ENCODE data around the gene CDK18.

CDK18 gene

GRCh38 chr1:205546541-205546940 lies 42.1 kb downstream of the CDK18 start:
- DNase-seq = peak in 1 of 42 donors; percentile 3

GRCh38 chr1:205547936-205548827 lies 43.7 kb downstream of the CDK18 start:
- intact Hi-C loops (cut with DNase I) = no loop called here
- peak in 4 of 42 donors; percentile 6 to 59 (median 26) for DNase-seq

More at GRCh38 chr1:205546541-205546940, 42.1 kb downstream of the CDK18 start:
- intact Hi-C loops (cut with DNase I) = no loop called here

- intact Hi-C loops (cut with DNase I) = no loop called here
- DNase-seq = no peak
Measured at GRCh38 chr1:205554026-205554811, 49.8 kb downstream of the CDK18 start.

- intact Hi-C loops (cut with DNase I) = no loop called here
- DNase-seq = no peak
Measured at GRCh38 chr1:205561501-205562203, 57.2 kb downstream of the CDK18 start.

- intact Hi-C loops (cut with DNase I) = no loop called here
- DNase-seq = peak in 5 of 42 donors; percentile 0 to 10 (median 5)
Measured at GRCh38 chr1:205563927-205564441, 59.5 kb downstream of the CDK18 start.

GRCh38 chr1:205565799-205566198 lies 61.3 kb downstream of the CDK18 start:
- intact Hi-C loops (cut with DNase I) = no loop called here
- DNase-seq = peak in 1 of 42 donors; percentile 12

- intact Hi-C loops (cut with DNase I) = no loop called here
- DNase-seq = peak in 4 of 42 donors; percentile 9 to 37 (median 26)
Measured at GRCh38 chr1:205567716-205568115, 63.2 kb downstream of the CDK18 start.

- intact Hi-C loops (cut with DNase I) = no loop called here
Measured at GRCh38 chr1:205568135-205568468, 63.6 kb downstream of the CDK18 start.

GRCh38 chr1:205568469-205569361 lies 64.2 kb downstream of the CDK18 start:
- DNase-seq = peak in 10 of 42 donors; percentile 15 to 50 (median 36)
- intact Hi-C loops (cut with DNase I) = no loop called here

More at GRCh38 chr1:205568135-205568468, 63.6 kb downstream of the CDK18 start:
- DNase-seq = peak in 2 of 42 donors; percentile 18 to 37

GRCh38 chr1:205569411-205570172 lies 65.1 kb downstream of the CDK18 start:
- intact Hi-C loops (cut with DNase I) = no loop called here
- DNase-seq = peak in 3 of 42 donors; percentile 30 to 41 (median 40)

GRCh38 chr1:205570173-205570501 lies 65.7 kb downstream of the CDK18 start:
- intact Hi-C loops (cut with DNase I) = no loop called here
- peak in 3 of 42 donors; percentile 20 to 33 (median 24) for DNase-seq

- intact Hi-C loops (cut with DNase I) = no loop called here
- peak in 3 of 42 donors; percentile 11 to 18 (median 15) for DNase-seq
Measured at GRCh38 chr1:205570796-205571537, 66.5 kb downstream of the CDK18 start.

- DNase-seq = peak in 3 of 42 donors; percentile 12 to 21 (median 18)
- intact Hi-C loops (cut with DNase I) = no loop called here
Measured at GRCh38 chr1:205571747-205572146, 67.3 kb downstream of the CDK18 start.

GRCh38 chr1:205572421-205572820 lies 68.0 kb downstream of the CDK18 start:
- DNase-seq = peak in 4 of 42 donors; percentile 2 to 31 (median 12)
- intact Hi-C loops (cut with DNase I) = no loop called here

- DNase-seq = peak in 3 of 42 donors; percentile 6 to 16 (median 9)
- intact Hi-C loops (cut with DNase I) = no loop called here
Measured at GRCh38 chr1:205575294-205575885, 70.9 kb downstream of the CDK18 start.

GRCh38 chr1:205576011-205576410 lies 71.5 kb downstream of the CDK18 start:
- intact Hi-C loops (cut with DNase I) = no loop called here
- peak in 3 of 42 donors; percentile 8 to 28 (median 22) for DNase-seq

Measured in head of caudate nucleus (tissue), 42 donors.